HG03521 (cell line): Measurements from ENCODE around the gene EXOC4.

Source experiments
- ATAC-seq: cut with Tn5 transposase; IDR thresholded peaks from one replicate; pipeline ENCODE4 v1.9.1; 2021; ENCODE audit warnings: mild to moderate bottlenecking, moderate library complexity; ENCODE audit not compliant: unreplicated experiment

Gene EXOC4

GRCh38 chr7:134009314-134010110 is 756.6 kb downstream of the EXOC4 start:
- no peak for ATAC-seq

GRCh38 chr7:134013249-134013648 is 760.4 kb downstream of the EXOC4 start:
- no peak for ATAC-seq

- ATAC-seq: no peak
These were observed 762.1 kb downstream of the EXOC4 start for GRCh38 chr7:134014935-134015334.

GRCh38 chr7:134016223-134016941 is 763.5 kb downstream of the EXOC4 start:
- ATAC-seq: no peak

- no peak for ATAC-seq
These were observed 764.0 kb downstream of the EXOC4 start for GRCh38 chr7:134016942-134017303.

- ATAC-seq: no peak
These were observed 765.4 kb downstream of the EXOC4 start for GRCh38 chr7:134018306-134018705.

GRCh38 chr7:134019251-134019650 is 766.4 kb downstream of the EXOC4 start:
- ATAC-seq: no peak

GRCh38 chr7:134021836-134022235 is 769.0 kb downstream of the EXOC4 start:
- no peak for ATAC-seq

GRCh38 chr7:134022286-134022911 is 769.5 kb downstream of the EXOC4 start:
- ATAC-seq: no peak

- ATAC-seq: no peak
These were observed 771.9 kb downstream of the EXOC4 start for GRCh38 chr7:134024739-134025138.

GRCh38 chr7:134028853-134029252 is 776.0 kb downstream of the EXOC4 start:
- ATAC-seq: no peak

GRCh38 chr7:134029743-134030142 is 776.9 kb downstream of the EXOC4 start:
- ATAC-seq: no peak

GRCh38 chr7:134030460-134030865 is 777.6 kb downstream of the EXOC4 start:
- ATAC-seq: no peak

- ATAC-seq: no peak
These were observed 779.1 kb downstream of the EXOC4 start for GRCh38 chr7:134031835-134032617.

GRCh38 chr7:134034652-134035051 is 781.8 kb downstream of the EXOC4 start:
- ATAC-seq: no peak

- ATAC-seq: no peak
These were observed 785.1 kb downstream of the EXOC4 start for GRCh38 chr7:134037991-134038390.

- no peak for ATAC-seq
These were observed 788.1 kb downstream of the EXOC4 start for GRCh38 chr7:134040988-134041387.

- no peak for ATAC-seq
These were observed 788.6 kb downstream of the EXOC4 start for GRCh38 chr7:134041477-134041876.

GRCh38 chr7:134042307-134042706 is 789.4 kb downstream of the EXOC4 start:
- no peak for ATAC-seq

- ATAC-seq: no peak
These were observed 791.8 kb downstream of the EXOC4 start for GRCh38 chr7:134044682-134045081.

- ATAC-seq: no peak
These were observed 792.8 kb downstream of the EXOC4 start for GRCh38 chr7:134045716-134046115.
